Measurements from ENCODE around the gene AFF4.

DNA sequence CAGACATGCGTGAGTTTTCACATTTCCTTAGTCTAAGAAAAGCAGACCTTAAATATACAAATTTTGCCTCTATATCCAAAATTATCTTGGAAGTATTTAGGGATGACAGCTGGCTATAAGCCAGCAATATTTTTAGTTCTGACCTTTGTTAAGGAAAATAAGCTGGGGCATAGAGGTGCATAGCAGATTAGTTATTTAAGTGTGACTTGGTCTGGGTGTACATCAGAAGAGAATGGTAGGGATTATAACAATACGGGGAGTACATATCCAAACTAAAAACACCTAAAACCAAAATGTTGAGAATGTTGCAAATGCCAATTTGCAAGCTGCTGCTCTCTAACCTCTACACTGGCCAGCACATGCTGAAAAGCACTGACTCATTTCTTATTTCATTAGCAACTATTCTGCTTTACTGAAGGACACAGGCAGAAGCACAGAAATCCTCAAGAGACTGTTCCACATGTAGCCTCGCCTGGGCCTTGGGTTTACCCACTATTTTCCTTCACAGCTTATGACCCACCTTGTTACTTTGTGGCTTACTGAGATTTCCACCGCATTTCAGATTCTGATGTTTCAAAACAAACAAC lies 67.6 kb downstream of the AFF4 start:
- TF ChIP-seq, protein P1, sequence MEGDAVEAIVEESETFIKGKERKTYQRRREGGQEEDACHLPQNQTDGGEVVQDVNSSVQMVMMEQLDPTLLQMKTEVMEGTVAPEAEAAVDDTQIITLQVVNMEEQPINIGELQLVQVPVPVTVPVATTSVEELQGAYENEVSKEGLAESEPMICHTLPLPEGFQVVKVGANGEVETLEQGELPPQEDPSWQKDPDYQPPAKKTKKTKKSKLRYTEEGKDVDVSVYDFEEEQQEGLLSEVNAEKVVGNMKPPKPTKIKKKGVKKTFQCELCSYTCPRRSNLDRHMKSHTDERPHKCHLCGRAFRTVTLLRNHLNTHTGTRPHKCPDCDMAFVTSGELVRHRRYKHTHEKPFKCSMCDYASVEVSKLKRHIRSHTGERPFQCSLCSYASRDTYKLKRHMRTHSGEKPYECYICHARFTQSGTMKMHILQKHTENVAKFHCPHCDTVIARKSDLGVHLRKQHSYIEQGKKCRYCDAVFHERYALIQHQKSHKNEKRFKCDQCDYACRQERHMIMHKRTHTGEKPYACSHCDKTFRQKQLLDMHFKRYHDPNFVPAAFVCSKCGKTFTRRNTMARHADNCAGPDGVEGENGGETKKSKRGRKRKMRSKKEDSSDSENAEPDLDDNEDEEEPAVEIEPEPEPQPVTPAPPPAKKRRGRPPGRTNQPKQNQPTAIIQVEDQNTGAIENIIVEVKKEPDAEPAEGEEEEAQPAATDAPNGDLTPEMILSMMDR (IDR thresholded peaks at IDR 0.05; ENCODE audit: poor library complexity): no peak
- TF ChIP-seq EZH2phosphoT487 (IDR thresholded peaks at IDR 0.05; ENCODE audit: low read depth, severe bottlenecking, unreplicated experiment) (no peak), EZH2 (IDR thresholded peaks at IDR 0.05; ENCODE audit: borderline replicate concordance) (no peak)
